GM12875 (cell line): ENCODE measurements around the gene AOC2.
"Not testable (repeated sequence)": the region's sequence is repeated elsewhere in the genome, so short reads cannot be mapped to it uniquely, and the experiment has no call there.

ENCODE experiments used
- H3K4me3 ChIP-seq: one replicate; pipeline ENCODE4 v1.5.1; 2011; ENCODE audit warnings: low read depth, low read length, control low read depth
- CTCF ChIP-seq: IDR thresholded peaks from 2 replicates; pipeline ENCODE4 v1.5.1; 2011; ENCODE audit warnings: low read depth, mild to moderate bottlenecking, control low read depth, inconsistent platforms, low read length, moderate library complexity, borderline replicate concordance; ENCODE audit not compliant: insufficient read depth

AOC2 gene

GRCh38 chr17:42845556-42845917 is 1.2 kb downstream of the AOC2 start:
- TF ChIP-seq CTCF, result no peak
- no peak overlapping the region for H3K4me3 ChIP-seq

- TF ChIP-seq CTCF, result no peak
- no peak overlapping the region for H3K4me3 ChIP-seq
Observed at GRCh38 chr17:42845918-42846593, 1.7 kb downstream of the AOC2 start.

GRCh38 chr17:42846594-42847280 is 2.4 kb downstream of the AOC2 start:
- no peak for TF ChIP-seq CTCF
- H3K4me3 ChIP-seq, result no peak overlapping the region

GRCh38 chr17:42848093-42848492 is 3.7 kb downstream of the AOC2 start:
- H3K4me3 ChIP-seq, result no peak overlapping the region
- no peak for TF ChIP-seq CTCF

GRCh38 chr17:42849031-42849430 is 4.7 kb downstream of the AOC2 start:
- no peak for TF ChIP-seq CTCF

GRCh38 chr17:42849451-42850181 is 5.2 kb downstream of the AOC2 start:
- H3K4me3 ChIP-seq, result no peak overlapping the region
- no peak for TF ChIP-seq CTCF

More at GRCh38 chr17:42849031-42849430, 4.7 kb downstream of the AOC2 start:
- no peak overlapping the region for H3K4me3 ChIP-seq

- H3K4me3 ChIP-seq, result no peak within 1 kb of the TSS
- TF ChIP-seq CTCF, result no peak
Observed at GRCh38 chr17:42850954-42851353, 6.6 kb downstream of the AOC2 start, which contains the start of gene AOC3. Gene AOC3, plus strand, starts transcription at chr17:42851199. Its CDS starts 145 bp downstream, at chr17:42851344.

GRCh38 chr17:42851371-42852240 is 7.2 kb downstream of the AOC2 start:
- H3K4me3 ChIP-seq, result not testable (repeated sequence)
